PC-3 (cell line): ENCODE data around the gene TNNC1. TPM values are rescaled to one million over a fixed set of nuclear protein-coding genes. Genes with fewer than 3 reads are reported as not detected.

Source experiments
- ATAC-seq: fragments of 200-7000 bp; cut with Tn5 transposase; 2 replicates; pipeline ENCODE4 v1.9.1; 2020; ENCODE audit warnings: mild to moderate bottlenecking, moderate library complexity
- BruUV-seq: library from RNA; stranded (reverse); fragments of 400-500 nt; replicated peaks from 2 replicates; lab custom pipeline; 2021; lab: Mats Ljungman, UMichigan
- CTCF ChIA-PET: fragments of 300-600 bp; sonication (Branson Sonifier 250); formaldehyde crosslinking; loops from one replicate; lab custom pipeline; 2022; ENCODE audit warnings: antibody characterized with exemption; lab: Charles Lee
- POLR2A ChIA-PET: fragments of 300-600 bp; sonication (Branson Sonifier 250); formaldehyde crosslinking; loops from one replicate; lab custom pipeline; 2022; ENCODE audit warnings: antibody characterized with exemption; ENCODE audit not compliant: unreplicated experiment; lab: Charles Lee
- DNase-seq: peaks from one replicate; pipeline ENCODE4 v3.0.0-alpha.2; 2015
- H2AFZ ChIP-seq: fragments of 300-600 bp; sonication (generic); 2 replicates; pipeline ENCODE4 v1.6.0; 2016; ENCODE audit warnings: antibody characterized with exemption, low read length
- H3F3A ChIP-seq: fragments of 300-600 bp; sonication (generic); one replicate; pipeline ENCODE4 v1.6.0; 2017; ENCODE audit warnings: antibody characterized with exemption, low read length, control low read depth, mild to moderate bottlenecking; ENCODE audit not compliant: unreplicated experiment
- H3K27ac ChIP-seq: fragments of 300-600 bp; sonication (generic); 2 replicates; pipeline ENCODE4 v1.5.1; 2016; ENCODE audit warnings: mild to moderate bottlenecking, low read length
- H3K27me3 ChIP-seq: fragments of 300-600 bp; sonication (generic); 2 replicates; pipeline ENCODE4 v1.6.1; 2016; ENCODE audit warnings: low read length, mixed read lengths
- H3K36me3 ChIP-seq: fragments of 300-600 bp; sonication (generic); 2 replicates; pipeline ENCODE4 v1.6.1; 2016; ENCODE audit warnings: low read depth, mixed run types, low read length, mixed read lengths
- H3K4me1 ChIP-seq: fragments of 300-600 bp; sonication (generic); 2 replicates; pipeline ENCODE4 v1.5.1; 2016; ENCODE audit warnings: low read length; ENCODE audit not compliant: insufficient read depth
- H3K4me2 ChIP-seq: fragments of 300-600 bp; sonication (generic); 2 replicates; pipeline ENCODE4 v1.6.0; 2016; ENCODE audit warnings: low read length
- H3K4me3 ChIP-seq: fragments of 300-600 bp; sonication (generic); 2 replicates; pipeline ENCODE4 v1.5.1; 2016; ENCODE audit warnings: mild to moderate bottlenecking, low read length, mixed read lengths
- H3K79me2 ChIP-seq: fragments of 300-600 bp; sonication (generic); 2 replicates; pipeline ENCODE4 v1.6.1; 2017; ENCODE audit warnings: low read length, mixed read lengths
- H3K9ac ChIP-seq: fragments of 300-600 bp; sonication (generic); 2 replicates; pipeline ENCODE4 v1.6.0; 2016; ENCODE audit warnings: mild to moderate bottlenecking, low read length
- H3K9me2 ChIP-seq: fragments of 300-600 bp; sonication (generic); replicated peaks from 2 replicates; pipeline ENCODE4 v1.6.1; 2016; ENCODE audit warnings: mixed run types, low read length, mixed read lengths
- H3K9me3 ChIP-seq: fragments of 300-600 bp; sonication (generic); 2 replicates; pipeline ENCODE4 v1.6.1; 2016; ENCODE audit warnings: low read length, mixed read lengths
- H4K20me1 ChIP-seq: fragments of 300-600 bp; sonication (generic); 2 replicates; pipeline ENCODE4 v1.6.1; 2016; ENCODE audit warnings: low read length, mixed read lengths
- EZH2 ChIP-seq: fragments of 300-600 bp; sonication (generic); IDR thresholded peaks from one replicate; pipeline ENCODE4 v1.6.1; 2017; ENCODE audit warnings: antibody characterized with exemption, mild to moderate bottlenecking, low read length; ENCODE audit not compliant: unreplicated experiment
- EZH2phosphoT487 ChIP-seq: fragments of 300-600 bp; sonication (generic); IDR thresholded peaks from 2 replicates; pipeline ENCODE4 v1.6.1; 2018; ENCODE audit warnings: mild to moderate bottlenecking, antibody characterized with exemption, low read length, borderline replicate concordance
- intact Hi-C: fragments of 100-400 bp; cut with micrococcal nuclease; formaldehyde crosslinking; loops from 2 replicates; pipeline ENCODE4 v1.9.0; 2023
- total RNA-seq: library from RNA; depleted of rRNA; stranded (reverse); fragments of >200 nt; gene quantifications from 2 replicates; pipeline ENCODE4 v1.2.3, GENCODE V29; 2014
- TF ChIP-seq, protein P1 (sequence below): fragments of 300-600 bp; sonication (generic); conservative IDR thresholded peaks from 2 replicates; pipeline ENCODE4 v1.5.1; 2017; ENCODE audit warnings: antibody characterized with exemption, low read depth, mild to moderate bottlenecking, low read length

Gene TNNC1
- total RNA-seq, 1 experiment from 2014 or later = 4.9 TPM

DNA sequence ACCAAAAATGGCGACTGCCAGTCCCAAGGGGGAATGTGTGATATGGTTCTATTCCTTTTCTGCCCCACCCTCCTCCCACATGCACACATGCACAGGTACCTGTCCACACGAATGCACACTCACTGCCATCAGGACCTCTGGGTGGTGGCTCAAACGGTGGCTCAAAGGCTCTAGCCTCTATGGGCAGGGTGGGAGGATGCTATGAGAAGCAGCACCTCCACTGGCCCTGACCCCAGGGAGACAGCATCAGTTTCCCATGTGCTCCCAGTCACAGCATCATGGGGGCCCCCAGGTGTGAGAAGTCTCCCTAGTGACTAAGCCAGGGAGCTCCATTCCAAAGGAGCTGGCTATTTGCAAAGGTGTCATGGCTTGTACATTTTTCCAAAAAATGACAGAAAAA, 24.8 kb downstream of the TNNC1 start:
- Histone ChIP-seq H3K9me2 (no peaks in the 10 kb centered on the region), H3K4me1 (no peaks in the 10 kb centered on the region), H3K36me3 (no peaks in the 10 kb centered on the region), H3K9ac (no peak overlapping the region), H3K9me3 (no peaks in the 10 kb centered on the region), H3K27ac (no peak overlapping the region), H2AFZ (no peak overlapping the region), H3K79me2 (no peaks in the 10 kb centered on the region), H4K20me1 (no peaks in the 10 kb centered on the region), H3K4me3 (no peak overlapping the region), H3K4me2 (no peak overlapping the region), H3K27me3 (no peaks in the 10 kb centered on the region), H3F3A (no peaks in the 10 kb centered on the region)
- BruUV-seq = no TSS peak
- POLR2A ChIA-PET = no interaction called here
- CTCF ChIA-PET = interaction anchor here (0.5 kb wide), 1 partner anchor 40 kb away, joined by 3 read pairs; no protein-coding TSS in a partner anchor
- intact Hi-C loops = no loop called here
- DNase-seq (no peak), ATAC-seq (peak; percentile 8; the same call in 1 of the 2 replicates)
- TF ChIP-seq, protein P1, sequence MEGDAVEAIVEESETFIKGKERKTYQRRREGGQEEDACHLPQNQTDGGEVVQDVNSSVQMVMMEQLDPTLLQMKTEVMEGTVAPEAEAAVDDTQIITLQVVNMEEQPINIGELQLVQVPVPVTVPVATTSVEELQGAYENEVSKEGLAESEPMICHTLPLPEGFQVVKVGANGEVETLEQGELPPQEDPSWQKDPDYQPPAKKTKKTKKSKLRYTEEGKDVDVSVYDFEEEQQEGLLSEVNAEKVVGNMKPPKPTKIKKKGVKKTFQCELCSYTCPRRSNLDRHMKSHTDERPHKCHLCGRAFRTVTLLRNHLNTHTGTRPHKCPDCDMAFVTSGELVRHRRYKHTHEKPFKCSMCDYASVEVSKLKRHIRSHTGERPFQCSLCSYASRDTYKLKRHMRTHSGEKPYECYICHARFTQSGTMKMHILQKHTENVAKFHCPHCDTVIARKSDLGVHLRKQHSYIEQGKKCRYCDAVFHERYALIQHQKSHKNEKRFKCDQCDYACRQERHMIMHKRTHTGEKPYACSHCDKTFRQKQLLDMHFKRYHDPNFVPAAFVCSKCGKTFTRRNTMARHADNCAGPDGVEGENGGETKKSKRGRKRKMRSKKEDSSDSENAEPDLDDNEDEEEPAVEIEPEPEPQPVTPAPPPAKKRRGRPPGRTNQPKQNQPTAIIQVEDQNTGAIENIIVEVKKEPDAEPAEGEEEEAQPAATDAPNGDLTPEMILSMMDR = no peak
- TF ChIP-seq EZH2phosphoT487 = no peak
- TF ChIP-seq EZH2 = no peak

GRCh38 chr3:52428151-52429005, 25.5 kb downstream of the TNNC1 start:
- Histone ChIP-seq H3K9me2 (no peaks in the 10 kb centered on the region), H2AFZ (no peak overlapping the region), H3K27ac (no peak overlapping the region), H3K4me1 (no peaks in the 10 kb centered on the region), H3K9ac (no peak overlapping the region), H4K20me1 (no peaks in the 10 kb centered on the region), H3K36me3 (no peaks in the 10 kb centered on the region), H3K9me3 (no peaks in the 10 kb centered on the region), H3F3A (no peaks in the 10 kb centered on the region), H3K4me2 (no peak overlapping the region), H3K79me2 (no peaks in the 10 kb centered on the region), H3K4me3 (no peak overlapping the region), H3K27me3 (no peaks in the 10 kb centered on the region)
- DNase-seq (peak; percentile 82), ATAC-seq (peak; percentile 99)
- no TSS peak for BruUV-seq
- TF ChIP-seq EZH2 = no peak
- TF ChIP-seq, protein P1 = peak; percentile 91
- ChIA-PET POLR2A (no interaction called here), CTCF (no interaction called here)
- intact Hi-C loops = loop anchor here (1.0 kb wide), 1 partner anchor 19 kb away; no protein-coding TSS in a partner anchor

DNA sequence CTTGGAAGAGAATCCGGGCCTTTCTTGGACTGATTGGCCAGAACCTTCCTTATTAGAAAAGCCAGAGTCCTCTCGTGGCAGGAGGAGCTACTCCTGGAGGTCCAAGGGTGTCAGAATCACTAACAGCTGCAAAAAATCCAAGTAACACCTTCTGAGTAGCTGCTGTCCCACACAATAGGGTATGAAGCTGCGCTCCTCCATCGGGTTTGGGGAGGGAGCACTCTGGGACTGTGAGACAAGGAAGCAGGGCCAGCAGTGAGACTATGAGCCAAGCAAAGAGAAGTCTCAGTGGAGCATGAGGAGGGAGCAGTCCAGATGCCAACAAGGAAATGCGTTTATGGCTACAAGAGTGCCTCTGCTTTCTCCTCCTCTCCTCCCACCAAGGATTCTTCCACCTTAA, 30.7 kb downstream of the TNNC1 start:
- Histone ChIP-seq H3K4me2 (no peak overlapping the region), H4K20me1 (no peaks in the 10 kb centered on the region), H3F3A (no peaks in the 10 kb centered on the region), H3K9ac (no peak overlapping the region), H3K9me3 (no peaks in the 10 kb centered on the region), H3K4me1 (no peaks in the 10 kb centered on the region), H2AFZ (no peak overlapping the region), H3K9me2 (no peaks in the 10 kb centered on the region), H3K79me2 (no peaks in the 10 kb centered on the region), H3K27ac (no peak overlapping the region), H3K4me3 (no peak overlapping the region), H3K27me3 (no peaks in the 10 kb centered on the region), H3K36me3 (no peaks in the 10 kb centered on the region)
- CTCF ChIA-PET = no interaction called here
- DNase-seq = no peak
- intact Hi-C loops = no loop called here
- no peak for ATAC-seq
- TF ChIP-seq, protein P1 = no peak
- TF ChIP-seq EZH2phosphoT487 = no peak
- TF ChIP-seq EZH2 = no peak
- POLR2A ChIA-PET = no interaction called here
- no TSS peak for BruUV-seq
